NCI-H2227 (cell line): ENCODE results near the gene FMNL2.
"Not testable (repeated sequence)": the region's sequence is repeated elsewhere in the genome, so short reads cannot be mapped to it uniquely, and the experiment has no call there.

Source experiments
- DNase-seq: peaks from one replicate; lab custom pipeline; 2025; ENCODE audit not compliant: unreplicated experiment; lab: John Stamatoyannopoulos, UW

FMNL2 gene

DNA sequence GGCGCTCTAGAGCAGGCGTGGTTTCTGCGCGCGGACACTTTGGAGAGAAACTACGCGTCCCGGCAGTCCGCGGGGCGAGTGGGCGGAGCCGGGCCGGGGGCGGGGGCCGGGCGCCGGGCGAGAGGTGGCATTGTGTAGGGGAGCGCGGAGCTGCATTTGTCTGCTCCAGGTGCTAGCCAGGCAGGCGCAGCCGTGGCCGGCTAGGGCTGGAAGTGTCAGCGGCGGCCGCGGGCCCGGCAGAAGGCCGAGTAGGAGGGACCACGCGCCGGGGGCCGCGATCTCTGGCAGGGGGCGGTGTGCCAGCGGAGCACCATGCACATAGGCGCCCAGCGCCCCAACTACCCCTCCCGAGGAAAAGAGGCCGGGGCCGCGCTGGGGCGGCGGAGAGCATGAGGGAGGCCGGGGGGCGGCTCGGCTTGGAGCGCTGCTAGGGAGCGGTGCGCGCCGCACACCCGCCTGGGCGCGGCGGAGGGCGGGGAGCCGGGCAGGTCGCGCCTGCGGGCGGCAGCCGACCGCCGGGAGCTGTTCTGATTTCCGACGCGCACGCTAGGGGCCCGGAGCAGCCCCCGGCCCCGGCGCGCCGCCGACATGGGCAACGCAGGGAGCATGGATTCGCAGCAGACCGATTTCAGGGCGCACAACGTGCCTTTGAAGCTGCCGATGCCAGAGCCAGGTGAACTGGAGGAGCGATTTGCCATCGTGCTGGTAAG lies at the start of gene FMNL2:
Gene FMNL2 (plus strand): TSS at position 159 of the 710 bp plus-strand sequence.
- peak; percentile 95 for DNase-seq

DNA sequence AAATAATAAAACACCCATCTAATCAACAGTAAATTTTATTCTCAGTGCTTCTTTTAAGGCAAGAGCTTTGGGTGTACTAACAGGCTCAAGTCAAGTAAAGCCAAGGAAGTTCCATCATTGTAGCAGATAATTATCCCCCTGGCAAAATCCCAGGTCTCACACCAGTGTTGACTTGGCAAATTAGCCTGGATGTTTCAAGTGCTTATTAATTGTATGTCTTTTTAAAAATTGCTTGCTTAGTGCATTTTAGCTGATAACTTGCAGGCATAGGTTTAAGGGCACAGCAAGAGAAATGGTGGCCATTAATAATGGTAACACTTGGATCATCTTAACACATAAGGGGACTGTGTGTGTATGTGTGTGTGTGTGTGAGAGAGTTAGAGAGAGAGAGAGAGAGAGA lies 42.0 kb upstream of the FMNL2 start:
- no peak for DNase-seq

DNA sequence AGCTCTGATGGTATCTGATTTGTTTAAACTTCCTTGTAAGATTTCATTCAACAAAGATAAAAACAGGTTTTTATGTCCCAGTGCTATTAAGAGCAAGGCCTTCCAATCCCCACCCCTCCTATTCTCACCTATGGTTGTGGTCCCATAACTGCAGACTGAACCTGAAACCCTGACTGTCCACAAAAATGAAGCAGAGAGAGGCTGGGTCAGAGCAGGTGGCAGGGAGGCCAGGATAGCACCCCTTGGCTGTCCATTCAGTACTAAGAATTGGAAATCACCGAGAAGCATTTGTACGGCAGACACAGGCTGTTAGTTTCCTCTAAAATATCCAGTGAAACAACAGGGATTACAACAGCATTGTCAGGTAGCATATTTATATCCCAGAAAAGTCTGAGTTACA lies 37.3 kb upstream of the FMNL2 start:
- no peak for DNase-seq

DNA sequence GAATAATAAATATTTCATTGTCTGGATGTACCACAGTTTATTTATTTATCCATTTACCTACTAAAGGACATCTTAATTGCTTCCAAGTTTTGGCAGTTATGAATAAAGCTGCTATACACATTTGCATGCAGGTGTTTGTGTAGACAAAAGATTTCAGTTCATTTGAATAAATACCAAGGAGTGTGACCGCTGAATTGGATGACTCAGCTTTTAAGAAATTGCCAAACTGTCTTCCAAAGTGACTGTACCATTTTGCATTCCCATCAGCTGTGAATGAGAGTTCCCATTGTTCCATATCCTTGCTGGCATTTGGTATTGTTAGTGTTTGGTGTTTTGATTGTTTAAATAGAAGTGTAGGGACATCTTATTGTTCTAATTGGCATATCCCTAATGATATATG lies 36.2 kb upstream of the FMNL2 start:
- DNase-seq = no peak

DNA sequence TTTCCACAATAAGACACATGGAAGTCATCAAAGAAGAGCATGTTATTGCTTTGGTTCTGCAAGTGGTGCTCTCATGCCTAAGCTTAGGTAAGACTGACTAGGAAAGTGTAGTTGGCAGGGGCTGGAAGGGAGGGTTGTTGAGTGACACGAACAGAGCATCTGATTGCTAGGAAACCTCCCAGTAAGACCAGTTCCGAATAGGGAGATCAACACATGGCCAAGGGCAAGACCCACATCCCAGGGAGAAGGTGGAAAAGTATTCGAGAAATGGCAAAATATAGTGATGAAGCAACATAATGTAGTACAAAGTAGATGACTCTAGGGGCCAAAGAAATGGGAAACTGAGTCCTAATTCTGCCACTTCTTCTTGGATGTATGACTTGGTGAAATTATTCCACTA lies 33.8 kb upstream of the FMNL2 start:
- no peak for DNase-seq

DNA sequence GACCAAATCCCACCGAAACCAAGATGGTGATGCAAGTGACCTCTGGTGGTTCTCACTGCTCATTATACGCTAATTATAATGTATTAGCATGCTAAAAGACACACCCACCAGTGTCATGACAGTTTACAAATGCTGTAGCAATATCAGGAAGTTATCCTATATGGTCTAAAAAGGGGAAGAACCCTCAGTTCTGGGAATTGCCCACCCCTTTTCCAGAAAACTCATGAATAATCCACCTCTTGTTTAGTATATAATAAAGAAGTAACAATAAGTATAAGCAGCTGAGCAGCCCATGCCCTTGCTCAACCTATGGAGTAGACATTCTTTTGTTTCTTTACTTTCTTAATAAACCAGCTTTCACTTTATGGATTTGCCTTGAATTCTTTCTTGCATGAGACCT lies 31.0 kb upstream of the FMNL2 start:
- DNase-seq = no peak

DNA sequence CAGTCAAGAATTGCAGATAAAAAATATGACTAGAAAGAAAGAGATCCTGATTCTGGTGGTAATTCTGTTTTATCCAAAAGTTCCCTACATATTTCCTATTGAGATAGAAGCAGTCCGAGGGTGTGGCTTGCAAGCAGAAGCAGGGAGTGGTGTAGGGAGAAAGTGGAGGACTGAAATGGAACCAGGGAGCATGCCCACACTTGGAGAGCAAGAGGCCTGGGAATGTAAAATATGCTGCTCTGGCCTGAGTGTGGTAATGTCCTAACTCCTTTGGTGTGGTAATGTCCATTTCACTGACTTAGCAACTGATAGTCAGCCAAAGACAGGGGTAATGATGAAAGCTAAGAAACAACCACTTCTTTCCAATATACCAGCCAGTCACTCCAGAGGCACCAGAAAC lies 30.1 kb upstream of the FMNL2 start:
- DNase-seq = no peak

DNA sequence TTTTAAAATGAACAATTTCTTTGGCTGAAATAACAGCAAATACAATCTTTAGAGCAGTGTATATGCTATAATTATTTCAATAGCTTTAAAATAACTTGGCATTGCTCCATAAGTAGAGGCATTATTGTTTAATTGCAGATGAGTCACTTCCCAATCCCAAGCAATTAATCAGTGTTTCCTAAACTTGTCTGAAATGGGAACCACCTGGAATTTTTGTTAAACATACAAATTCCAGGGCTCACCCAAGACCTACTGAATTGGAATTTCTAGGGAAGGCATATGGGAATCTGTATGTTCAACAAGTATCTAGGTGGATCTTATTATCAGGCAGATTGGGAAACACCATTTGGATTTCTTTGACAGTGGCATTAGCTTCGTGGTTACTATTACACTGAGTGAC lies 27.1 kb upstream of the FMNL2 start:
- DNase-seq = no peak

DNA sequence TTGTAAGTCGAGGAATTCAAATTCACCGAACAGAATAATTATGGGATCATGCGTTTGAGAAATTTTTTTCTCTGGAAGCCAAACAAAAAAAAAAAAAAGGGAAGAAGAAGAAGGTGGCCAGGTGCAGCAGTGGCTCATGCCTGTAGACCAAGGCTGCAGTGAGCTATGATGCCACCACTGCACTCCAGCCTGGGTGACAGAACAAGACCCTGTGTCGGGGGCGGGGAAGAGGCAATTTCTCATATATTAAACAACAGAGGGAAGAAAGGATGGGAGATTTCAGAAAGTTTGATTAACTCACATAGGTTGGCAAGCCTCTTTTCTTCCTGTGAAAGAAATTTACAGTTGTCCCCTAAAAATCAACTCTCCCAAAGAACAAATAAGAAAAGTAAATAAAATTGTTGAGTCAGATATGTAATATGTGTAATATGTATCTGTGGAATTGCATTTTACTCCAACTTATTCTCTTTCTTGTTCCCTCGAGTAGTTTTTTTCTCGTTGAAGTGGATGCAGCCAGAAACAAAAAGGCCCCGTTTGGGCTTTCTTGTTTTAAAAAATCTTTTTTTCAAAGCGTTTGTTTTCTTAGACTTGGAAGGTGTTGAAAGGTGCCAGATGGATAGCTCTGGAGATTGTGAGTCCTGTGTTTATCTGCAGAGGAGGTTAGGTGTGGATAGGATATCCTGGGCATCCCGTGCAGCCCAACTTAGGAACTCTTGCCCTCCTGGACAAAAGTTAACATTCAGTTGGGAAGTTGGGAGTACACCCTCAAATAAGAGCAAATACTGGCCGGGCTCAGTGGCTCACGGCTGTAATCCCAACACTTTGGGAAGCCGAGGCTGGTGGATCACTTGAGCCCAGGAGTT lies 25.4 kb upstream of the FMNL2 start:
- DNase-seq = no peak

DNA sequence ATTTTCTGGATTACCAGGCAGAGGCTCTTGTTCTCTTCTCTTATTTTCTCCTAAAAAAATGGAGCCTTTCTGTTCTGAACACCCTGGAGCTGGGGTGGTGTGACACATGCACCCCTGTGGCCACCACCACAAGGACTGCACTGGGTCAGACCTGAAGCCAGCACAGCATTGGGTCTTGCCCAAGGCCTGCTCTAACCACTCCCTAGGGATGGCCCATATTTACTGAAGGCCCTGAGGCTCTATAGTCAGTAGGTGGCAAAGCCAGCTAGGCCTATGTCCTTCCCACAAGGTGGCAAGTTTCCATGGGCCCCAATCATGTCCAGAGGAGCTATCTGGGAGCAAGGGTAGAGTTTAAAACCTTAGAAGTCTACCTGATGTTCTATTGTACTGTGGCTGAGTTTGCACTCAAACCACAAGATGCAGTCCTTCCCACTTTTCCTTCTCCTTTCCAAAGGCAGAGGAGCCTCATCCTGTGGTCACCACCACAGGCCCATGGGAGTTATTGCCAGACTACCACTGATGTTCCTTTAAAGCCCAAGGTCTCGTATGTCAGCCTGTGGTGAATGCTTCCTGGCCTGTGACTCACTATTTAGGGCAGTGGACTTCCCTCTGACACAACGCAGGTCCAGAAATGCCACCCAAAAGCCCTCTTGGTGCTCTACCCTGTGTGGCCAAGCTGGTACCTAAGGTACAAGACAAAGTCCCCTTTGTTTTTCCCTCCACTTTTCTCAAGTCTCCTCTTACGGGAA lies 15.0 kb upstream of the FMNL2 start:
- no peak for DNase-seq

DNA sequence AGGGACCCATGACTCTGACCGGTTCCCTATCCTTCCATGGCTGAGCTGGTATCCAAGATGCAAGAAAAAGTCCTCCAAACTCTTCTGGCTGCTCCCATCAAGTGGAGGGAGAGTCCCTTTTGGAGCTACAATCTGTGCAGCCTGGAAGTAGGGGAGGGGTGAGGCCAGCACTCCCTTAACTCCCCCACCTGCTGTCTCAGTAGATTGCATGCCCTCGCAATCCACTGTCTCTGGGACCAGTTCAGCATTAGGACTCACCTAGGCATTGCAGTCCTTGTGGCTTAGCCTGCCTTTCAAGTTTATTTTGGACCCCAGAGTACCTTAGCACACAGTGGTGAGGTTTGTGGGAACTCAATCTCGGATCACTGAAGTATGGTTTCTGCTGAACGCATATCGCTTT lies 14.2 kb upstream of the FMNL2 start:
- no peak for DNase-seq

DNA sequence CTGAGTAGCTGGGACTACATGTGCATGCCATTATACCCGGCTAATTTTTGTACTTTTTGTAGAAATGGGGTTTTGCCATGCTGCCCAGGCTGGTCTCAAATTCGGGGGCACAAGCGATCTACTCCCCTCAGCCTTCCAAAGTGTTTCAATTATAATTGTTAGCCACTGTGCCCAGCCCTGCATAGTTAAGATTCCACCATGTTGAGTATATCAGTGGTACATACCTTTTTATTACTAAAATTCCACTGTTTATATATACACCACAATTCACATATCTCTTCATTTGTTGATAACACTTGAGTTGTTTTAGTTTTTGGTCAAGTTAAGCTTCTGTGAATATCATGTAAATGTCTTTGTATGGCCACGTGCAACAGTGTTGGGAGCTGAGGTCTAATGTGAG lies 12.8 kb upstream of the FMNL2 start:
- no peak for DNase-seq

DNA sequence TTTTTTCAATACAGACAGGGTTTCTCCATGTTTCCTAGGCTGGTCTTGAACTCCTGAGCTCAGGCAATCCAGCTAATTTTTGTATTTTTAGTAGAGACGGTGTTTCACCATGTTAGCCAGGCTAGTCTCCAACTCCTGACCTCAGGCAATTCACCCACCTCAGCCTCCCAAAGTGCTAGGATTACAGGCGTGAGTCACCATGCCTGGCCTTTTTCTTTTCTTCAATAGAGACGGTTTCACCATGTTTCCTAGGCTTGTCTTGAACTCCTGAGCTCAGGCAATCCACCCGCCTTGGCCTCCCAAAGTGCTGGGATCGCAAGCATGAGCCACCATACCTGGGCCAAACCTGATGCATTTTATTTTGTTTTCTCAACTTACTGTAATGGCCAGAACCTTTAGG lies 9.8 kb upstream of the FMNL2 start:
- DNase-seq = not testable (repeated sequence)

DNA sequence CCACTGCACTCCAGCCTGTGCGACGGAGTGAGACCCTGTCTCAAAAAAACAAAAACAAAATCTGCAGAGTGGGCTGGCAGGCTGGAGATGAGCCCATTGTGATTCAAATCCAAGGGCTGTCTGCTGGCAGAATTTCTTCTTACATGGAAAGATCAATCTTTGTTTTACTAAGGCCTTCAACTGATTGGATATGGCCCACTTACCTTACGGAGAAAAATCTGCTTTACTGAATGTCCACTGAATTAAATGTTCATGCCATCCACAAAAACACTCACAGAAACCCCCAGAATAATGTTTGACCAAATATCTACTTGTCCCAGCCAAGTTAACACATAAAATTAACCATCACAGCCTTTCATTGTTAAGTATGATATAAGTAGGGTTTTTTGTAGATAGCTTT lies 8.3 kb upstream of the FMNL2 start:
- DNase-seq = no peak

DNA sequence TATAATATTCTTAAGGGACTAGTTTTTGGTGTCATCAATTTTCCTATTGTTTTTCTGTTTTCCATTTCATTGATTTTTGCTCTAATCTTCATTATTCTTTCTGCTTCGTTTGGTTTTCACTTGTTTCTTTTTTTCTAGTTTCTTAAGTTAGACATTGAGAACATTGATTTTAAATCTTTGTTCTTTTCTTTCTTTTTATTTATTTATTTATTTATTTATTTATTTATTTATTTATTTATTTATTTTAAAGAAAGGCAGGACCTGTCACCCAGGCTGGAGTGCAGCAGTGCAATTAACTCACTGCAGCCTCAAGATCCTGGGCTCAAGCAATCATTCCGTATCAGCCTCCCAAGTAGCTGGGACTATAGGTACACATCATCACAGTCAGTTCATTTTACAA lies 7.0 kb upstream of the FMNL2 start:
- DNase-seq = no peak

DNA sequence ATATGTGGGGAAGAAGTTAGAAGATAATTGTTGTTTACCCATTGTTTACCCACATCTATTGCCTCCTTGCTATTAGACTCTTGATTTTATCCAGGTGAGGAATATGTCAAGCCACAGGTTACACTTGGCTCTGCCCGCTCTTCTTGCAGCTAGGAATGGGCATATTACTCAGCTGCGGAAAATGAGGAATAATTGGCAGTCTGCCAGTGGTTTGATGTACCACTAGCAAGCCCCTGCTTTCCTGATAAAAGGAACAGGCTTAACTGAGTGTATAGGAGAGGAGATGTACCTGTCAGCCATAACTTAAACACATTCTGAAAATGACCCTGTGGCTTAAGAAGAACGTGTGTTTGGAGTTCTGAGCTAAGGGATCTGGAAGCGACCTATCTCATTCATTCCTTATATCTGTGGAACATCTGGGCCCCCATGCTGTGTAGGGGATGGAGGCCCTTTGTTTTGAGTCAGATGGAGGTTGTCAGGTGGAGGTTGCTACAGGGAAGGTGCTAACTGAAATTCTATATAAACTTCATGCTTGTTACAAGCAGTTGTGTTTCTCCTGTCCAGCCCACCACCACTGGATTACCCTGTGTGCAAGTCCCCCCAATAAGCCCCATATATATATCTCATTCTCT lies 4.6 kb upstream of the FMNL2 start:
- DNase-seq = no peak

DNA sequence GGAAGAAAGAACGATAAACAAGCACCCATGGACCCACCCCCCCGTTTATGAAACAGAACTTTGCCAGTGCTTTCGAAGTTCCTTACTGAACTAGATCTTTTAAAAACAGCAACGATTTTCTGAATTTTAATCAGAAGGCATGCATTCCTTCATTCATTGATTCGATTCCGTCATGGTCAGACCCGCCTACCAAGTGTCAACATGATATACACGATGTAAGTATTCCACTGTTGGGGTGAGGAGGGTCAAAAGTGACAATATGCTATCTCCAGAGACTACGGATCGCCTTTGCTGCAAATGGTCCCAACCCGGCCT lies 316 bp upstream of the FMNL2 start:
- DNase-seq = no peak

DNA sequence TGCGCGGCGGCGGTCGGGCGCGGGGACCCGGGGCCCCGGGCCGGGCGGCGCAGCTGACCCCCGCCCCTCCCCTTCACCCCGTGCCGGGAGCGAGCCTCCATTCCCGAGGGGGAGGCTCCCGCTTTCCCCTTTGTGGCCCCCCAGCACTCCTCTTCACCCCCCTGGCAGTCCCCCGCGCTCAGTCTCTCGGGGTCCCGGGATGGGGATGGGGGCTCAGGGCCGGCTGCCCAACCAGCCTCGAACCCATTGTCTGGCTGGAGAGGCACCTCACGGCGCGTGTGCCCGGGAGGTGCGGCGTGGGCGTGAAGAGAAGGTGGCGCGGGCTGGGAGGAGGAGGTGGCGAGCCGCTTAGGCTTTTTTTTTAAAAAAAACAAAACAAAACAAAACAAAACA lies 748 bp downstream of the FMNL2 start:
- peak; percentile 61 for DNase-seq

DNA sequence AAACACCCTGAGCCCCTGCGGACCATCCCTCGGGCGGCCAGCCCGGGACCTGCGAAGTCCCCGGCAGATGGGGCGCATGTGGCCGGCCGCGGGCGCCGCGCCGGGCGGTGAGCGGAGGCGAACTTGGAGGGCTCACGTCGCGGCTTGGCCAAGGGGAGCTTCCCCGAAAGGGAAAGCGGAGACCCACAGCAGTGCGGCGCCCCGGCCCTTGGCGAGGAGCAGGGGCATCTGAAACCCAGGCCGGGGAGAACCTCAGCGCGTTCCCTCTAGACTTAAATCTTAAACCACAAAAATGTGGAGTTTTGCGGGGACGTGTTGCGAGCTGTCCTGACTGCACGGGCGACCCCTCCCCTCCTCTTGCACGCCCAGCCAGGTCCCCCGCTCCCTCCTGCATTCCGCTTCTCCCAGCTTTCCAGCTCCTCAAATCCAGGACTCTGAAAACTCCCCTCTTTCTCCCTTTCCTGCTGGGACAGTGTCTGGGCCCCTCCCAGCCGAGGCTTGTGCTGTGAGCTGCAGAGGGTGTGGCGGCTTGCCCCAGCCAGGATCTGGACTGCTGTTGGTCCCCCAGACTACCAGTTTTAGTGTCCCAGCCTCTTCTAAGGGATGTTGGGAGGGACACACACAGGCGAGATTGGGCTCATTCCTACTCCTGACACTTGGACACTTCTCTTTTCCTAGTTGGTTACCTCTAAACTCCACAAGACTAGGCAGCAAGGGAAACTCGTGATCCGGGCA lies 1.3 kb downstream of the FMNL2 start:
- DNase-seq = peak; percentile 61

DNA sequence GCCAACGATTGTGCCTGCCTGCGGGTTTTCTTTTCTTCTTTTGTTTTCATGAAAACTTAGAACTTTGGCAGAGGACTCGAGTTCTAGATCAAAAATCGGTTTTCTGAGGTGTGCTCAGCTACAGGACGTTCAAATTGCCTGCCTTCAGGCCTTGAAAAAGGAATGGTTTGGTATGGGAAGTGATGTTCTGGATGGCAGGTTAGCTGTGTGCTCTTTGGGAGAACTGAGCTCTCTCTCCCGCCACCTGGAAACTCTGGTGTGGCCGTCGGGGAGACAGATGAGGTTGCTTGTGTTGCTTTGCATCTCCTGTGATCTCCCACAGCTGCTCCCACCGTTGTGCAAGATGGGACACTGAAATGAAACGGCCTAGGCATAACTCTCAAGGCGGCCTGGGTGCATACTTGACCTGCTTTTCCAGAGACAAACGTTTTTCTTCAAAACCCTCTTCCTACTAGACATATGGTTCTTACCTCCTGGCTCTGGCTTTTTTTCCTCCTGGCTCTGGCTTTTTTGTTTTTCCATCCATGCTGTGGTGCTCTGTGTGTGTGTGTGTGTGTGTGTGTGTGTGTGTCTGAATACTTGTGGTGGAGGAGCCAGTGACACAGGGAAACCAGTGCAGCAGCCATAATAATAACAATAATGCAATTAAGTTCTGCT lies 2.0 kb downstream of the FMNL2 start:
- DNase-seq = peak; percentile 55
